ENCODE measurements around the gene APBB2.

GRCh38 chr4:40888933-40889332 is 325.4 kb downstream of the APBB2 start:
- no peak for TF ChIP-seq CTCF (IDR thresholded peaks at IDR 0.05; ENCODE audit: low read length)
- no peak for TF ChIP-seq EZH2 (IDR thresholded peaks at IDR 0.05; ENCODE audit: borderline replicate concordance, low read length)

Data from OCI-LY1 (cell line).